HCT116 (cell line): ENCODE data around the gene NCLN. TPM values are rescaled to one million over a fixed set of nuclear protein-coding genes. Genes with fewer than 3 reads are reported as not detected.

Experiments
- ATAC-seq: fragments of 200-7000 bp; cut with Tn5 transposase; 2 replicates; pipeline ENCODE4 v1.9.1; 2020; ENCODE audit warnings: mild to moderate bottlenecking, moderate library complexity
- BruUV-seq: library from RNA; stranded (reverse); fragments of 400-500 nt; replicated peaks from 2 replicates; lab custom pipeline; 2021; lab: Mats Ljungman, UMichigan
- CTCF ChIA-PET: fragments of 300-600 bp; sonication (Branson Sonifier 250); formaldehyde crosslinking; loops from one replicate; lab custom pipeline; 2021; ENCODE audit warnings: antibody characterized with exemption; lab: Charles Lee
- POLR2A ChIA-PET: fragments of 300-600, 350-600 bp; sonication (Branson Sonifier 250); formaldehyde crosslinking; loops from one replicate; lab custom pipeline; 2021; ENCODE audit warnings: antibody characterized with exemption; lab: Charles Lee
- RAD21 ChIA-PET, 2 experiments: fragments of 300-600 bp; sonication (Branson Sonifier 250); formaldehyde crosslinking; loops; one replicate each; lab custom pipeline; 2023; ENCODE audit warnings: low total read pairs in 2 of 2; ENCODE audit not compliant: uncharacterized antibody in 2 of 2, unreplicated experiment in 2 of 2, low non-redundant PET in 1 of 2; lab: Charles Lee
- DNase-seq: peaks from one replicate; pipeline ENCODE4 v3.0.0-alpha.2; 2010; ENCODE audit warnings: low read depth, low spot score
- H2AFZ ChIP-seq: fragments of 200-600 bp; shearing (Covaris generic), sonication (generic); 2 replicates; pipeline ENCODE4 v1.6.1; 2017; ENCODE audit warnings: low read depth, mixed run types, mixed read lengths, antibody characterized with exemption, low read length; ENCODE audit not compliant: poor library complexity, severe bottlenecking
- H3K27ac ChIP-seq: 2 replicates; pipeline ENCODE4 v1.5.1; 2012; ENCODE audit warnings: low read depth, low read length
- H3K27me3 ChIP-seq: fragments of 200-600 bp; sonication (generic); 2 replicates; pipeline ENCODE4 v1.6.1; 2016; ENCODE audit warnings: mixed run types, low read length, mixed read lengths; ENCODE audit not compliant: insufficient read depth
- H3K36me3 ChIP-seq, 2 experiments: fragments of 200-500 bp in 1 of 2; fragments of 200-600 bp in 1 of 2; sonication (Bioruptor generic) in 1 of 2; sonication (generic) in 1 of 2; 2 replicates each; pipeline versions ENCODE4 v1.5.1 to v1.6.1; 2014 to 2016; ENCODE audit warnings: low read length in 2 of 2, inconsistent platforms in 1 of 2, mixed read lengths in 1 of 2, mixed run types in 1 of 2; ENCODE audit not compliant: insufficient read depth in 2 of 2, control insufficient read depth in 1 of 2
- H3K4me1 ChIP-seq, 2 experiments: fragments of 200-600 bp in 1 of 2; sonication (generic) in 1 of 2; 2 replicates each; pipeline versions ENCODE4 v1.5.1 to v1.6.1; 2012 to 2017; ENCODE audit warnings: low read length in 2 of 2, inconsistent platforms in 1 of 2, mild to moderate bottlenecking in 1 of 2, mixed read lengths in 1 of 2, mixed run types in 1 of 2, moderate library complexity in 1 of 2; ENCODE audit not compliant: insufficient read depth in 2 of 2, control insufficient read depth in 1 of 2
- H3K4me2 ChIP-seq: fragments of 200-600 bp; sonication (generic); 2 replicates; pipeline ENCODE4 v1.6.1; 2017; ENCODE audit warnings: mixed run types, low read length, mixed read lengths
- H3K4me3 ChIP-seq, 2 experiments: fragments of 200-600 bp in 1 of 2; sonication (generic) in 1 of 2; replicated peaks in 1 of 2; 2 replicates each; pipeline ENCODE4 v1.5.1; 2011 to 2016; ENCODE audit warnings: low read length in 2 of 2, control low read depth in 1 of 2, low read depth in 1 of 2, mild to moderate bottlenecking in 1 of 2, mixed read lengths in 1 of 2, mixed run types in 1 of 2
- H3K79me2 ChIP-seq: fragments of 200-600 bp; sonication (generic); 2 replicates; pipeline ENCODE4 v1.6.1; 2017; ENCODE audit warnings: mild to moderate bottlenecking, mixed run types, low read length, moderate library complexity, mixed read lengths; ENCODE audit not compliant: insufficient read depth
- H3K9ac ChIP-seq: fragments of 200-600 bp; sonication (generic); 2 replicates; pipeline ENCODE4 v1.6.1; 2016; ENCODE audit warnings: low read length, mixed read lengths
- H3K9me2 ChIP-seq: fragments of 200-600 bp; sonication (generic), shearing (Covaris generic); 2 replicates; pipeline ENCODE4 v1.6.1; 2017; ENCODE audit warnings: mixed run types, mild to moderate bottlenecking, moderate library complexity; ENCODE audit not compliant: insufficient read depth
- H3K9me3 ChIP-seq, 2 experiments: fragments of 200-500 bp in 1 of 2; fragments of 200-600 bp in 1 of 2; sonication (Bioruptor generic) in 1 of 2; sonication (generic) in 1 of 2; 2 replicates each; pipeline ENCODE4 v1.6.1; 2014 to 2017; ENCODE audit warnings: low read length in 2 of 2, mixed read lengths in 2 of 2, inconsistent platforms in 1 of 2, low read depth in 1 of 2, mild to moderate bottlenecking in 1 of 2, mixed run types in 1 of 2, moderate library complexity in 1 of 2; ENCODE audit not compliant: control insufficient read depth in 1 of 2, insufficient read depth in 1 of 2
- H4K20me1 ChIP-seq: fragments of 200-600 bp; sonication (generic), shearing (Covaris generic); 2 replicates; pipeline ENCODE4 v1.6.1; 2017; ENCODE audit warnings: mixed run types, mild to moderate bottlenecking, moderate library complexity; ENCODE audit not compliant: insufficient read depth
- EZH2phosphoT487 ChIP-seq: fragments of 200-600 bp; IDR thresholded peaks from 2 replicates; pipeline ENCODE4 v1.6.1; 2018; ENCODE audit warnings: antibody characterized with exemption, borderline replicate concordance
- MAX ChIP-seq: IDR thresholded peaks from 2 replicates; pipeline ENCODE4 v1.6.1; 2012
- POLR2A ChIP-seq: IDR thresholded peaks from 2 replicates; pipeline ENCODE4 v1.7.0; 2011; ENCODE audit warnings: borderline replicate concordance; ENCODE audit not compliant: insufficient read depth, insufficient read length; ENCODE audit errors: extremely low read depth
- SP1 ChIP-seq: IDR thresholded peaks from 2 replicates; pipeline ENCODE4 v1.6.1; 2012; ENCODE audit warnings: low read depth
- SRF ChIP-seq: IDR thresholded peaks from 2 replicates; pipeline ENCODE4 v1.6.1; 2012; ENCODE audit warnings: low read depth
- YY1 ChIP-seq: IDR thresholded peaks from 2 replicates; pipeline ENCODE4 v1.6.1; 2011; ENCODE audit warnings: low read length, low read depth, moderate library complexity, mild to moderate bottlenecking; ENCODE audit not compliant: insufficient replicate concordance; ENCODE audit errors: extremely low read depth
- intact Hi-C: fragments of 100-400 bp; cut with micrococcal nuclease; formaldehyde crosslinking; loops from 2 replicates; pipeline ENCODE4 v1.10.0; 2022
- total RNA-seq: library from RNA; stranded (reverse); gene quantifications from one replicate; pipeline ENCODE4 v1.2.1, GENCODE V29; 2021; ENCODE audit not compliant: unreplicated experiment

Gene NCLN
- total RNA-seq, 1 experiment from 2014 or later, result 119 TPM

- no peak for TF ChIP-seq SP1
- Histone ChIP-seq H3K4me1 (no peaks in the 10 kb centered on the region), H3K36me3 (peaks cover 9 to 33% of the 10 kb centered on the region in 2 experiments; a peak in 3 of 4 replicates), H3K4me3 (no peak overlapping the region), H3K4me2 (no peak overlapping the region), H3K27me3 (no peaks in the 10 kb centered on the region), H3K9ac (no peak overlapping the region), H4K20me1 (no peaks in the 10 kb centered on the region), H3K9me2 (no peaks in the 10 kb centered on the region), H3K27ac (no peak overlapping the region), H2AFZ (no peak overlapping the region), H3K9me3 (no peaks in the 10 kb centered on the region), H3K79me2 (peaks cover 39% of the 10 kb centered on the region)
- intact Hi-C loops, result no loop called here
- ChIA-PET RAD21 (no interaction called here), POLR2A (no interaction called here), CTCF (no interaction called here)
- BruUV-seq, result no TSS peak
- ATAC-seq, result no peak
- DNase-seq, result no peak
Observed at GRCh38 chr19:3196933-3197205, 11.1 kb downstream of the NCLN start.

GRCh38 chr19:3198901-3199700 is 13.4 kb downstream of the NCLN start:
- ChIA-PET POLR2A (no interaction called here), CTCF (no interaction called here)
- no peaks in the 10 kb centered on the region for H3K9me2 ChIP-seq

More at GRCh38 chr19:3198901-3199700, 13.4 kb downstream of the NCLN start:
- RAD21 ChIA-PET, result no interaction called here
- Histone ChIP-seq H3K4me3 (no peak overlapping the region), H3K27me3 (no peaks in the 10 kb centered on the region), H3K79me2 (peaks cover 19% of the 10 kb centered on the region; the same call in 1 of the 2 replicates), H3K4me1 (no peaks in the 10 kb centered on the region), H3K9ac (no peak overlapping the region), H3K36me3 (peaks cover 13 to 30% of the 10 kb centered on the region in 2 experiments; a peak in 3 of 4 replicates), H3K27ac (no peak overlapping the region), H2AFZ (no peak overlapping the region), H3K9me3 (no peaks in the 10 kb centered on the region), H3K4me2 (no peak overlapping the region), H4K20me1 (no peaks in the 10 kb centered on the region)
- no TSS peak for BruUV-seq
- intact Hi-C loops, result no loop called here
- TF ChIP-seq MAX (no peak), POLR2A (no peak), EZH2phosphoT487 (no peak), YY1 (no peak), SRF (no peak)
- ATAC-seq (no peak), DNase-seq (no peak)
